Keratinocyte (primary cell): ENCODE data around the gene DEDD2.

Source experiments
- CTCF ChIP-seq, 3 experiments: IDR thresholded peaks in 1 of 3; conservative IDR thresholded peaks in 1 of 3; optimal IDR thresholded peaks in 1 of 3; 2 replicates in 2 of 3; 3 replicates in 1 of 3; pipeline versions ENCODE3 to v1.5.1; 2011; ENCODE audit warnings: low read length in 3 of 3, mild to moderate bottlenecking in 3 of 3, moderate library complexity in 2 of 3, control low read depth in 1 of 3, inconsistent platforms in 1 of 3; ENCODE audit not compliant: insufficient read depth in 2 of 3; ENCODE audit errors: extremely low read depth in 1 of 3
- EZH2 ChIP-seq: IDR thresholded peaks from one replicate; pipeline ENCODE4 v1.6.1; 2012; ENCODE audit warnings: inconsistent platforms, mild to moderate bottlenecking, low read length, moderate library complexity

GRCh38 chr19:42255766-42256745 lies 38.6 kb upstream of the DEDD2 start:
- TF ChIP-seq CTCF (optimal IDR thresholded peaks at IDR 0.05 in 1 of 3, IDR thresholded peaks at IDR 0.05 in 1 of 3, conservative IDR thresholded peaks at IDR 0.05 in 1 of 3; ENCODE audit: extremely low read depth in 1 of 3, insufficient read depth in 2 of 3, low read length in 3 of 3) (no peak), EZH2 (no peak)
